ENCODE results near the gene SHISA4.

Gene SHISA4

GRCh38 chr1:201907621-201908020 is 18.9 kb downstream of the SHISA4 start:
- H2AFZ ChIP-seq (ENCODE audit: low read depth, low read length), result no peak overlapping the region
- no peaks in the 10 kb centered on the region for H3K9me3 ChIP-seq (ENCODE audit: low read length)
- peaks cover 28% of the 10 kb centered on the region for H3K27me3 ChIP-seq (ENCODE audit: insufficient read depth, low read length)
- no peaks in the 10 kb centered on the region for H3K36me3 ChIP-seq (ENCODE audit: insufficient read depth, low read length)
- no peak overlapping the region for H3K4me3 ChIP-seq (ENCODE audit: low read length)
- no peaks in the 10 kb centered on the region for H3K4me1 ChIP-seq (ENCODE audit: insufficient read depth, low read length)

GRCh38 chr1:201911826-201912571 is 23.3 kb downstream of the SHISA4 start:
- peaks cover 19% of the 10 kb centered on the region for H3K27me3 ChIP-seq (ENCODE audit: insufficient read depth, low read length)
- H3K9me3 ChIP-seq (ENCODE audit: low read length), result no peaks in the 10 kb centered on the region
- H3K4me1 ChIP-seq (ENCODE audit: insufficient read depth, low read length), result peaks cover 8% of the 10 kb centered on the region
- no peak overlapping the region for H3K4me3 ChIP-seq (ENCODE audit: low read length)
- no peaks in the 10 kb centered on the region for H3K36me3 ChIP-seq (ENCODE audit: insufficient read depth, low read length)
- H2AFZ ChIP-seq (ENCODE audit: low read depth, low read length), result no peak overlapping the region

GRCh38 chr1:201912832-201913231 is 24.1 kb downstream of the SHISA4 start:
- Histone ChIP-seq H3K27me3 (ENCODE audit: insufficient read depth, low read length) (peaks cover 16% of the 10 kb centered on the region), H3K4me1 (ENCODE audit: insufficient read depth, low read length) (peaks cover 11% of the 10 kb centered on the region), H3K4me3 (ENCODE audit: low read length) (no peak overlapping the region), H2AFZ (ENCODE audit: low read depth, low read length) (no peak overlapping the region), H3K36me3 (ENCODE audit: insufficient read depth, low read length) (no peaks in the 10 kb centered on the region), H3K9me3 (ENCODE audit: low read length) (no peaks in the 10 kb centered on the region)

GRCh38 chr1:201914456-201915235 is 25.9 kb downstream of the SHISA4 start:
- H3K4me1 ChIP-seq (ENCODE audit: insufficient read depth, low read length), result peaks cover 11% of the 10 kb centered on the region
- no peaks in the 10 kb centered on the region for H3K9me3 ChIP-seq (ENCODE audit: low read length)
- no peak overlapping the region for H2AFZ ChIP-seq (ENCODE audit: low read depth, low read length)
- H3K36me3 ChIP-seq (ENCODE audit: insufficient read depth, low read length), result no peaks in the 10 kb centered on the region
- H3K27me3 ChIP-seq (ENCODE audit: insufficient read depth, low read length), result peaks cover 9% of the 10 kb centered on the region
- no peak overlapping the region for H3K4me3 ChIP-seq (ENCODE audit: low read length)

GRCh38 chr1:201916649-201917249 is 28.1 kb downstream of the SHISA4 start:
- Histone ChIP-seq H3K9me3 (ENCODE audit: low read length) (no peaks in the 10 kb centered on the region), H3K27me3 (ENCODE audit: insufficient read depth, low read length) (peaks cover 8% of the 10 kb centered on the region), H3K4me3 (ENCODE audit: low read length) (no peak overlapping the region), H2AFZ (ENCODE audit: low read depth, low read length) (no peak overlapping the region), H3K36me3 (ENCODE audit: insufficient read depth, low read length) (no peaks in the 10 kb centered on the region), H3K4me1 (ENCODE audit: insufficient read depth, low read length) (peaks cover 11% of the 10 kb centered on the region)

GRCh38 chr1:201917362-201918033 is 28.8 kb downstream of the SHISA4 start:
- Histone ChIP-seq H2AFZ (ENCODE audit: low read depth, low read length) (no peak overlapping the region), H3K4me3 (ENCODE audit: low read length) (no peak overlapping the region), H3K9me3 (ENCODE audit: low read length) (no peaks in the 10 kb centered on the region), H3K36me3 (ENCODE audit: insufficient read depth, low read length) (no peaks in the 10 kb centered on the region), H3K4me1 (ENCODE audit: insufficient read depth, low read length) (peaks cover 11% of the 10 kb centered on the region), H3K27me3 (ENCODE audit: insufficient read depth, low read length) (peaks cover 8% of the 10 kb centered on the region)

- no peak overlapping the region for H3K4me3 ChIP-seq (ENCODE audit: low read length)
- no peaks in the 10 kb centered on the region for H3K9me3 ChIP-seq (ENCODE audit: low read length)
- no peaks in the 10 kb centered on the region for H3K36me3 ChIP-seq (ENCODE audit: insufficient read depth, low read length)
- peaks cover 11% of the 10 kb centered on the region for H3K4me1 ChIP-seq (ENCODE audit: insufficient read depth, low read length)
- peaks cover 8% of the 10 kb centered on the region for H3K27me3 ChIP-seq (ENCODE audit: insufficient read depth, low read length)
- H2AFZ ChIP-seq (ENCODE audit: low read depth, low read length), result no peak overlapping the region
Observed at GRCh38 chr1:201918343-201918742, 29.6 kb downstream of the SHISA4 start.

GRCh38 chr1:201921952-201922558 is 33.4 kb downstream of the SHISA4 start:
- no peaks in the 10 kb centered on the region for H3K9me3 ChIP-seq (ENCODE audit: low read length)
- H2AFZ ChIP-seq (ENCODE audit: low read depth, low read length), result no peak overlapping the region
- peaks cover 2% of the 10 kb centered on the region for H3K4me1 ChIP-seq (ENCODE audit: insufficient read depth, low read length)
- H3K36me3 ChIP-seq (ENCODE audit: insufficient read depth, low read length), result no peaks in the 10 kb centered on the region
- no peak overlapping the region for H3K4me3 ChIP-seq (ENCODE audit: low read length)
- H3K27me3 ChIP-seq (ENCODE audit: insufficient read depth, low read length), result peaks cover 4% of the 10 kb centered on the region

GRCh38 chr1:201925301-201925567 is 36.5 kb downstream of the SHISA4 start:
- H3K4me3 ChIP-seq (ENCODE audit: low read length), result no peak overlapping the region
- no peaks in the 10 kb centered on the region for H3K9me3 ChIP-seq (ENCODE audit: low read length)
- peaks cover 5% of the 10 kb centered on the region for H3K27me3 ChIP-seq (ENCODE audit: insufficient read depth, low read length)
- H3K4me1 ChIP-seq (ENCODE audit: insufficient read depth, low read length), result no peaks in the 10 kb centered on the region
- H2AFZ ChIP-seq (ENCODE audit: low read depth, low read length), result no peak overlapping the region
- H3K36me3 ChIP-seq (ENCODE audit: insufficient read depth, low read length), result no peaks in the 10 kb centered on the region

- peaks cover 10% of the 10 kb centered on the region for H3K27me3 ChIP-seq (ENCODE audit: insufficient read depth, low read length)
- H3K9me3 ChIP-seq (ENCODE audit: low read length), result no peaks in the 10 kb centered on the region
- H3K4me1 ChIP-seq (ENCODE audit: insufficient read depth, low read length), result no peaks in the 10 kb centered on the region
- H2AFZ ChIP-seq (ENCODE audit: low read depth, low read length), result no peak overlapping the region
- no peak overlapping the region for H3K4me3 ChIP-seq (ENCODE audit: low read length)
- H3K36me3 ChIP-seq (ENCODE audit: insufficient read depth, low read length), result no peaks in the 10 kb centered on the region
Observed at GRCh38 chr1:201925981-201926645, 37.4 kb downstream of the SHISA4 start.

- no peaks in the 10 kb centered on the region for H3K36me3 ChIP-seq (ENCODE audit: insufficient read depth, low read length)
- no peak overlapping the region for H2AFZ ChIP-seq (ENCODE audit: low read depth, low read length)
- H3K4me1 ChIP-seq (ENCODE audit: insufficient read depth, low read length), result no peaks in the 10 kb centered on the region
- H3K4me3 ChIP-seq (ENCODE audit: low read length), result no peak overlapping the region
- peaks cover 10% of the 10 kb centered on the region for H3K27me3 ChIP-seq (ENCODE audit: insufficient read depth, low read length)
- no peaks in the 10 kb centered on the region for H3K9me3 ChIP-seq (ENCODE audit: low read length)
Observed at GRCh38 chr1:201928266-201928665, 39.6 kb downstream of the SHISA4 start.

GRCh38 chr1:201930137-201930536 is 41.4 kb downstream of the SHISA4 start:
- H3K4me3 ChIP-seq (ENCODE audit: low read length), result no peak overlapping the region
- no peaks in the 10 kb centered on the region for H3K9me3 ChIP-seq (ENCODE audit: low read length)
- H3K4me1 ChIP-seq (ENCODE audit: insufficient read depth, low read length), result no peaks in the 10 kb centered on the region
- peaks cover 15% of the 10 kb centered on the region for H3K27me3 ChIP-seq (ENCODE audit: insufficient read depth, low read length)
- H3K36me3 ChIP-seq (ENCODE audit: insufficient read depth, low read length), result no peaks in the 10 kb centered on the region
- H2AFZ ChIP-seq (ENCODE audit: low read depth, low read length), result no peak overlapping the region

Measured in neuron (in vitro differentiated cells).